ENCODE results near the gene UNC50.

Gene UNC50

GRCh38 chr2:98608116-98608961 lies at the start of gene UNC50, which contains the start of gene COA5:
Gene UNC50, plus strand, starts transcription at chr2:98608589. Its CDS starts 1,171 bp downstream, at chr2:98609760.
Gene COA5, minus strand, starts transcription at chr2:98608512. Its CDS starts 107 bp downstream, at chr2:98608405.
- TF ChIP-seq GATA2 (IDR thresholded peaks at IDR 0.05; ENCODE audit: low read depth, low read length), result no peak
- TF ChIP-seq GATA3 (IDR thresholded peaks at IDR 0.05; ENCODE audit: low read depth, low read length), result no peak

GRCh38 chr2:98558852-98559530 lies 49.4 kb upstream of the UNC50 start:
- TF ChIP-seq GATA2 (IDR thresholded peaks at IDR 0.05; ENCODE audit: low read depth, low read length), result no peak
- no peak for TF ChIP-seq GATA3 (IDR thresholded peaks at IDR 0.05; ENCODE audit: low read depth, low read length)

GRCh38 chr2:98559581-98559980 lies 48.8 kb upstream of the UNC50 start:
- TF ChIP-seq GATA2 (IDR thresholded peaks at IDR 0.05; ENCODE audit: low read depth, low read length) (no peak), GATA3 (IDR thresholded peaks at IDR 0.05; ENCODE audit: low read depth, low read length) (no peak)

- no peak for TF ChIP-seq GATA3 (IDR thresholded peaks at IDR 0.05; ENCODE audit: low read depth, low read length)
These were observed 48.1 kb upstream of the UNC50 start for GRCh38 chr2:98560256-98560771.

GRCh38 chr2:98561018-98561417 lies 47.4 kb upstream of the UNC50 start:
- no peak for TF ChIP-seq GATA2 (IDR thresholded peaks at IDR 0.05; ENCODE audit: low read depth, low read length)
- no peak for TF ChIP-seq GATA3 (IDR thresholded peaks at IDR 0.05; ENCODE audit: low read depth, low read length)

GRCh38 chr2:98561902-98562695 lies 46.3 kb upstream of the UNC50 start:
- TF ChIP-seq GATA2 (IDR thresholded peaks at IDR 0.05; ENCODE audit: low read depth, low read length), result no peak
- TF ChIP-seq GATA3 (IDR thresholded peaks at IDR 0.05; ENCODE audit: low read depth, low read length), result no peak

- TF ChIP-seq GATA2 (IDR thresholded peaks at IDR 0.05; ENCODE audit: low read depth, low read length) (no peak), GATA3 (IDR thresholded peaks at IDR 0.05; ENCODE audit: low read depth, low read length) (no peak)
These were observed 45.0 kb upstream of the UNC50 start for GRCh38 chr2:98563394-98563793.

GRCh38 chr2:98564541-98565132 lies 43.8 kb upstream of the UNC50 start:
- no peak for TF ChIP-seq GATA2 (IDR thresholded peaks at IDR 0.05; ENCODE audit: low read depth, low read length)
- no peak for TF ChIP-seq GATA3 (IDR thresholded peaks at IDR 0.05; ENCODE audit: low read depth, low read length)

GRCh38 chr2:98565286-98565860 lies 43.0 kb upstream of the UNC50 start:
- TF ChIP-seq GATA3 (IDR thresholded peaks at IDR 0.05; ENCODE audit: low read depth, low read length) (no peak), GATA2 (IDR thresholded peaks at IDR 0.05; ENCODE audit: low read depth, low read length) (no peak)

GRCh38 chr2:98565941-98566340 lies 42.4 kb upstream of the UNC50 start:
- TF ChIP-seq GATA3 (IDR thresholded peaks at IDR 0.05; ENCODE audit: low read depth, low read length) (no peak), GATA2 (IDR thresholded peaks at IDR 0.05; ENCODE audit: low read depth, low read length) (no peak)

- TF ChIP-seq GATA2 (IDR thresholded peaks at IDR 0.05; ENCODE audit: low read depth, low read length), result no peak
- TF ChIP-seq GATA3 (IDR thresholded peaks at IDR 0.05; ENCODE audit: low read depth, low read length), result no peak
These were observed 40.0 kb upstream of the UNC50 start for GRCh38 chr2:98568161-98568956.

GRCh38 chr2:98569197-98569793 lies 39.1 kb upstream of the UNC50 start:
- no peak for TF ChIP-seq GATA2 (IDR thresholded peaks at IDR 0.05; ENCODE audit: low read depth, low read length)
- no peak for TF ChIP-seq GATA3 (IDR thresholded peaks at IDR 0.05; ENCODE audit: low read depth, low read length)

Measured in SH-SY5Y (cell line).